ENCODE results near the gene CYP26B1.
"Not testable (repeated sequence)": the region's sequence is repeated elsewhere in the genome, so short reads cannot be mapped to it uniquely, and the experiment has no call there.

The CYP26B1 gene

DNA sequence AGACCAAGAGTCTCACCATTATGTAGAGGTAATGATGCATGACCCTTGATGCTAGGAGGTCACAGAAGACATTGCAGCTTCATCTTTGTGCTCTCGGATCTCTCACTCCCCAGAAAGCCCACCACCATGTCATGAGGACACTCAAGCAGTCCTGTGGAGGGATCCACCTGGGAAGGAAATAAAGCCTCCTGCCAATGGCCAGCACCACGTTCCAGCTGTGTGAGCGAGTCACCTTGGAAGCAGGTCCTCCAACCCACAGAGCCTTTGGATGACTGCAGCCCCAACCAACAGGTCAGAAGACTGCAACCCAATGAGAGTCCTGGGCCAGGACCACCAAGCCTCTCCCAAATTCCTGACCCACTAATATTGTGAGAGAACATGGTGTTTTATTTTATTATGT, 38.4 kb downstream of the CYP26B1 start:
- no peak for DNase-seq (ENCODE audit: low spot score)

DNA sequence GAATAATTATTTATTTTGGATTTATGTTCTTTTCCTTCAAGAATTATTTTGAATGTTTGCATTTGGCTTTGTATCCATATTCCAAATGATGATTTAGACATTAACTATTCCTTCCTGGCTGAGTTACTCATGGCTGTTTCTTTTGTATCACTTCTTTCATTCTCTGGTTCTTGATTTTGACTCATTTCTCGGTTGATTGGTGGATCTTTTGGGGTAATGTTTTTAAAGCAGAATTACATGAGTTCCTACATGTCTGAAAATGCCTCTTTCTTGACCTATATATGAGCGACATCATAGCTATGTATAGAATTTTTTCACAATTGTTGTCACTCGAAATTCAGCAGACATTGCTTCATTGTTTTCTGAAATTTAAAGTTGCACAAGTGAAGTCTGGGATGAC, 39.5 kb downstream of the CYP26B1 start:
- no peak for DNase-seq (ENCODE audit: low spot score)

DNA sequence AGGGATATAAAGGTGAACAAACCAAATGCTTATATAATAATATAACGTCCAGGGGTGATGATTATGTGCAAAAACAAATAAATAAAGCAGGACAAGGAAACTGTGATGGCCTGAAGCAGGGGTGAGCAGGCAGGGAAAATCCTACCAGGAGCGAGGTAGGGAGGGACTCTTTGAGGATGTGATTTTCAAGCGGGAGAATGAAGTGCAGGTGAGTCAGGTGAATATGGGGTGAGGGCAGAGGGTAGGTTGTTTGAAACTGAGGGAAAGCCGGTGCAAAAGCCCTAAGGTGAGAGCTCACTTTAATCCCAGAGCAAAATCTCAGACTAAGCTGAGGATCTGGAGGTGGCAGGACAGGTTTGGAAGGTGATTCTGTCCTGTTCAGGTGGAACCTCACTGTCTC, 40.7 kb downstream of the CYP26B1 start:
- DNase-seq (ENCODE audit: low spot score), result no peak

DNA sequence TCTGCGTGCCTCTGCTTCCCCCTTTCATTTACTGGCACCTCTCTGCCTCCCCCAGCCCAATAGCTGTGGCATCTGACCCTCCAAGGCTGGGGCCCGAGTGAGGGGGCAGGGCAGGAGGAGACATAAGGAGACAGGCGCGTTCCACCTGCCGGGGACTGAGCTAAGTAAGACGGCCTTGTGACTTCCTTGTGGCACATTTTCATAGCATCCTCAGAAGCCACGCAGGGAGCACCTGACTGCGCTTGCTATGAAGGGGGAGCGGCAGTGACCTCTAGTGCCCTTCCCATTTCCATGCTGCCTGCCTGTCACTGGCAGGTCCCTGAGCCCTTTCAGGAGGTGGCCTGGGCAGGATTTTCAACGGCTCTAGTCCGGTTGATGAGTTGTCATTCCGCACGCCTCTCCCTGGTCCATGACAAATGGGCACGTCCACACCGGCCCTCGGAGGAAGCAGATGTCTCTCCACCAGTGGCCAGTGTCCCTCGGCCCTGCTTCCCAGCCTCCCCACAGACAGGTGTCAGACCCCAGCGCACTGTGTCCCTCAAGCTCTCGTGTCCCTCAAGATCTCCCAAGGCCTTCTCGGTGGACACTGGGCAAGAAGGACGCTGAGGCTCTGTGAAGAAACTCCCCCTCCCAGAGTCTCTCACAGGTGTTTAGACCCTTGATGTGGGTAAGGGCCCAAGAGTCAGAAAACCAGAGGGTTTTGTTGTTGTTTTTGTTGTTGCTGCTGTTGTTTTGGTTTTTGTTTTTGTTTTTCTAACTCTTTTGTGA, 42.7 kb downstream of the CYP26B1 start:
- DNase-seq (ENCODE audit: low spot score), result no peak

DNA sequence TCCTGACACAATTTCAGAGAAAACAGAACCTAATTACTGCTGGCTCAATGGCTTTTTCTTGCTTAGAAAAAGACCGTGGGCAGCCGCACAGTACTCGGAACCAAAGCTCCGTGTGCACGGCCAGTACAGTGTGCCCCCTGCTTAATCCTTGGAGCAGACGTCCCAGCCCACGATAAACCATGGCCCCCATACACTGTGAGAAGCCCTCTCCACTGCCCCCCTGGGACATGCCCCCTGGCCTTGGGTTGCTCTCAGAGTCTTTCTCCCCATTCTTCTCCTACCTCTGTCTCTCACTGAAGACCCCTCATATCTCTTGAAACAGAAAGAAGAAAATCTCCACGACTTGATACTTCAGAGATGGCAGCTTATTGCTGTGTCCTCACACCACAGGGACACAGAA, 44.0 kb downstream of the CYP26B1 start:
- DNase-seq (ENCODE audit: low spot score), result no peak

DNA sequence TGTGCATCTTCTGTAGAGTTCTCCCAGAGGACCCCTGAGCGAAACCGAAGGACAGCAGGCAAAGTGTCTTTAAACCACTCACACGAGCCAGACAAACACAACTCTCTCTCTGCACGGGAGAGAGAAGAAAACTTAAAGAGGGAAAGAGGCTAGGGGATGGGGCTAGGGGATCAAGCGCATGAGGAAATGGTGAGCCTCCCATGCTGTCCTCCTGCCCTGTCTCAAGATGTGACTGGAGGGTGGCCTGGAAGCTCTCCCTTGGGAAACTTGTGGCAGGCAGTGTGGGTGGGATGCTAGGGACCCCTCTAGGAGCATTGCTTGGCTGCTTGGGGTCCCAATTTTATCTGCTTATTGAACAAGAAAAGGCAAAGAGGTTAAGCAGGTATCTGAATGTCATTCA, 44.5 kb downstream of the CYP26B1 start:
- no peak for DNase-seq (ENCODE audit: low spot score)

DNA sequence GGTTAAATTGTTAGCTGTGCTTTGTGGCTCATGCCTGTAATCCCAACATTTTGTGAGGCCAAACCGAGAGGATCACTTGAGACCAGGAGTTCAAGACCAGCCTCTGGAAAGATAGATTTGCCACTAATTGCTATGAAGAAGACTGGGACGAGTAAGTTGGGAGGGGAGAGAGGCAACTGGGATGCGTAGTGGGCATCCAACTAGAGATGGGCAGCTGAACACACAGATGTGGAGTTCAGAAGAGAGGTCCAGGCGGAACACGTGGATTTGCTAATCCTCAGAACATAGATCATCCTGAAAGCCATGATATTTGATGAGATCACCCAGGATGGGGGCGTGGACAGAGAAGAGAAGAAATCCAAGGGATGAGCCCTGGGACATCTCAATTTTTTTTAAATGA, 48.7 kb downstream of the CYP26B1 start:
- no peak for DNase-seq (ENCODE audit: low spot score)

DNA sequence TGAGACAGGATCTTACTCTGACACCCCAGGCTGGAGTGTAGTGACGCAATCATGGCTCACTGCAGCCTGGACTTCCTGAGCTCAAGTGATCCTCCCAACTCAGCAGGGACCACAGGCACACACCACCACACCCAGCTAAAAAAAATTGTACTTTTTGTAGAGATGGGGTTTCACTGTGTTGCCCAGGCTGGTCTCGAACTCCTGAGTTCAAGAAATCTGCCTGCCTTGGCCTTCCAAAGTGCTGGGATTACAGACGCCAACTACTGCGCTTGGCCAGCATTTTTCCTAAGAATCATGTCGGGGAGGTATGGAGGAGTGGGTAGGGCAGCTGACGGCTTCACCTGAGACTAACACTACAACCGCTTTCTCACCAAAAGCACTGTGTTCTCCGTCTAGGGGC, 50.4 kb downstream of the CYP26B1 start:
- DNase-seq (ENCODE audit: low spot score), result no peak

DNA sequence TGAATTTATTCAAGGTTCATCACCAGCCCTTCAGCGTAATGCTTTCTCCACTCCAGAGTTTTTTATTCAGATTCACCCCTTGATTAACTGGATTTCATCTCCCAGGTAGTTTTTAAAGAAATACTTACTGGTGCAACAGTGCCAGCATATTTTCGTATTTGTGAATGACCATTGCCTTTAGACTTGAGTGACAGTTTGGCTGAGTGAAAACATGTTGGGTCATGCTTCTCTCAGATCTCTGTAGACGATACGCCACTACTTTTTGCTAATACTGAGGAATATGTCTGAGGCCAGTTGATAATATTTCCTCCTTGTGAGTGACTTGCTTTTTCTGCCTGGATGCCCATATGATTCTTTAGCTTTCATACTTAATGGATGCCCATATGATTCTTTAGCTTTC, 51.5 kb downstream of the CYP26B1 start:
- DNase-seq (ENCODE audit: low spot score), result no peak

DNA sequence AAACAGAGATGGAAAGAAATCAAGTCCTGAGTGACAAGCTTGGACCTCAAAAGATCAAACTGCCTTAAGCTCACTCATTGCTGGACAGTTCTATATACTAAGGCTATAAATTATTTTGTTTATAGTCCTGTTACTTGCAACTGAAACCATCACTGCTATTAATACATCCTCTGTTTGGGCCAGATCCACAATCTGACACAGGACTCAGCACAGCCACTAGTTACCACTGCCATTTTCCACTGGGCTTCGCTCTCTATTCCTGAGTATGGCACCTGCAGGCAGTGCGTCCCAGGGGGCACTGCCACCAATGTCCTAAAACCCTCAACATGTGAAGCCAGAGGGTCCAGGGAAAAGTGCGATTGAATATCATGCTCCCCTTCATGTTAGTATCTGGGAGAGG, 52.3 kb downstream of the CYP26B1 start:
- no peak for DNase-seq (ENCODE audit: low spot score)

DNA sequence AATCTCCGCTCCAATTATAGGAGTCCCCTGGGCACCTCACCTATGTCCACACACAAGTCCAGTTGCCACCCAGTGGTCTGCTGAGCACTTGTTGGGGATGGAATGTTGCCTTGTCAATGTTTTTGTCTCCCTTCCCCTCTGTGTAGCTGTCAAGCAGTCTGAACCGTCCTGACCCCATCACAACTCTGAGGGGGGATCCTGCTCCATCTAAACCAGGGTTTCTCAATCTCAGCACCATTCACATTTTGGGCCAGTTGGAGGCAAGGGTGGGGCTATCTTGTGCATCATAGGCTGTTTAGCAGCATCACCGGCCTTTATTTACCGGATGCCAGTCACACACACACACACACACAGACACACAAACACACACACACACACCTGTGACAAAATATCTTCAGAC, 53.0 kb downstream of the CYP26B1 start:
- DNase-seq (ENCODE audit: low spot score), result no peak

DNA sequence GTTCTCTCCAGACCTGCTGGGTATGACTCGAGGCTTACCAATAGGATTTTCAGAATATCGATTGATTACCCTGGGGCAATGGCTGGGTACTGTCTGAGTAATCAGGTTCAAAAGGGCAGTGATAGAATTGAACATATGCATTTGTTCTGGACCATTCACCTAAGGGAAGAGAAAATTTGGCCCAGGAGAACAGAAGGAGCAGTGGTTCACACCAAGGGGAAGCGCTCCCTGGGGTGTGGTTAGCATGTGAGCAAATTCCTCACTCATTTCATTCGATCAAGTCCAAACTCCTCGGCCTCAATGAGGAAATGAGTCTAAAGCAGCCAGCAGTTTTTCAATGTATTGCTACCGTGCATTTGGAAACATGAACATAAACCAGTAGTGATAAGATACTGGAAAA, 55.6 kb downstream of the CYP26B1 start:
- DNase-seq (ENCODE audit: low spot score), result no peak

DNA sequence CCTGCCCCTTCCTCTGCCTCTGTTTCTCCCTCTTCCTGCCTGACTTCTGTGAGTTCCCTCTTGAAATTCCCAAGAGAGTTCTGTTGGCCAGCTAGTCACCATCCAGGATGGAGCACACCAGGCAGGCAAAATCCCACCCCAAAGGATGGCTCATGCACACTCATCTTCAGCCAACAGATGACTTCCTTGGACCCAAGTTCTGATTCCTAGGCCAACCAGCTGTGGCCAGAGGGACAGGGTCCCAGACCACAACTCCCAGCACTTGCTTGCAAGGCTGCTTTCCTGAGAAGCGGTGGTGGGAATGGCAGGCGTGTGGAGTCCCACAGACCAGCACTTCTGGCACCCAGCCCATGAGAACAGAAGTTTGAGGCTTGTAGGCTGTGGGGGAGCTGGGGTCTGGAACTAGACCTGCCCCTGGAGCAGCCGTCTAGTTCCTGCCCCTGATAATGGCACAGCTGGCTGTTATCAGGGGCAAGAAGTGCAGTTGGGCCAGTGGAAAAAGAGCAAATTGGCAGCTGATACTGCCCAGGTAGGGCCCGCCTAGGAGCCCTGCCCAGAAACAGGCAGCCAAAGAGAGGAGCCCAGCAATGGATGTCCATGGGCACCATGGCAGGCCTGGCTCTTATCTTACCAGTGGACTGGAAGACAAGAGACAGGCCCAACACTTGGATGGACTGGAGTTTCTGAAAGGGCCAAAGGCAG, 56.7 kb downstream of the CYP26B1 start:
- DNase-seq (ENCODE audit: low spot score), result no peak

DNA sequence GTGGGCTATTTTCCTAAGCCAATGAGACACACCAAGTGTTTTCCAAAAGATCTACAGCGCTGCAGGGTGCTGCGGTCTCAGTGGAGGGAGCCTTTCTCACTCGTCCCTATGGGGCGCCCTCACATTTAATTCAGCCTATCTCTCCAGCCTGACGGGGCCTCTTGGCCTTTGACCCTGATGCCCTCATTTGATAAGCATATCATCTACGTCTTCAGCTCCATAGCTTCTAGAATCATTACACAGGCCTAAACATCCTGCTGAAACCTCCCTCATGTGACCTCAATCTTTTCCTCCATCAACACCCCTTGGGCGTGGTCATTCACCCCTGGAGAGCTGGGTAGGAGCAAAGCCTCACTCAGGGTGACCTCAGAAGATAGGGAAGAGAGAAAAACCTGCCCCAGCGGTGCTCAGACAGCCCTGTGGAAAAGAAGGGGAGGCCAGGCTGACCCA, 57.4 kb downstream of the CYP26B1 start:
- no peak for DNase-seq (ENCODE audit: low spot score)

DNA sequence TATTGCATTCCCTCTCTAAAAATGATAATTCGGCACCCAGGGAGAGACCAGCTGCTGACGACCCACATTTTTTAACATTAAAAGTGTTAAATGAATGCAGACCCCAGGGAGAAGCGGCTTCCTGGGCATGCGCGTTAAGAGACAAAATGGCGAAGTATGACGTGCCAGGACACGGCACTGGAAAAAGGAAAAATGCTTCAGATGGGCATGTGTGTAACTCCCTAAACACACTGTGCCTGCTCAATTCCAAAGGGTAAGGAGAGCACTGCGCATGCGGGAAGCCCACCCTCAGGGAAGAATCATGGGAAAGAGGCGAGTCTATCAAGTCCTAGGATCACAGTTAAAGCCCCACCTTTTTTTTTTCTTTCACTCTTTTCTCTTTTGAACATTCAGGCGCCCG, 58.1 kb downstream of the CYP26B1 start:
- no peak for DNase-seq (ENCODE audit: low spot score)

DNA sequence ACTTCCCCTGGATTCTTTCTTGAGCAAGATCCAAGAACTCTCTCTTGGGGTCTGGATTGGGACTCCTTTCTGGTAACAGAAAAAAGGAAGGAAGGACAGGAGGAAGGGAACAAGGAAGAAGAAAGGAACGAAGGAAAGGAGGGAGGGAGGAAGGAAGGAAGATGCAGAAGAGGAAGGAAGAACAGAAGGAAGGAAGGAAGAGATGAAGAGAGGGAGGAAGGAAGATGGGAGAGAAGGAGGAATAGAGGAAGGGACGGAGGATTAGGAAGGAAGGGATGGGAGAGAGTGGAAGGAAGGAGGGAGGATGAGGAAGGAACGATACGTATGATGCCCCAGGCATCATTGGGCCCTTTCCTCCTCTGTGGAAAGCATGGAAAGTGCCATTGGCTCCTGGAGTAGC, 58.6 kb downstream of the CYP26B1 start:
- DNase-seq (ENCODE audit: low spot score), result no peak

DNA sequence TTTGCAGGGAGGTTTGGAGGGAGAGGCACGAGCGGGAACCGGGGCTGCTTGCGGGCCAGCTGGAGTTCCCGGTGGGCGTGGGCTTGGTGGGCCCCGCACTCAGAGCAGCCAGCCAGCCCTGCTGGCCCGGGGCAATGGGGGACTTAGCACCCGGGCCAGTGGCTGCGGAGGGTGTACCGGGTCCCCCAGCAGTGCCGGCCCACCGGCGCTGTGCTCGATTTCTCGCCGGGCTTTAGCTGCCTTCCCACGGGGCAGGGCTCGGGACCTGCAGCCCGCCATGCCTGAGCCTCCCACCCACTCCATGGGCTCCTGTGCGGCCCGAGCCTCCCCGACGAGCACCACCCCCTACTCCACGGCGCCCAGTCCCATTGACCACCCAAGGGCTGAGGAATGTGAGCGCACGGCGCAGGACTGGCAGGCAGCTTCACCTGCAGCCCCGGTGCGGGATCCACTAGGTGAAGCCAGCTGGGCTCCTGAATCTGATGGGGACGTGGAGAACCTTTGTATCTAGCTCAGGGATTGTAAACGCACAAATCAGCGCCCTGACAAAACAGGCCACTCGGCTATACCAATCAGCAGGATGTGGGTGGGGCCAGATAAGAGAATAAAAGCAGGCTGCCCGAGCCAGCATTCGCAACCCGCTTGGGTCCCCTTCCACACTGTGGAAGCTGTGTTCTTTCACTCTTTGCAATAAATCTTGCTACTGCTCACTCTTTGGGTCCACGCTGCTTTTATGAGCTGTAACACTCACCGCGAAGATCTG, 60.6 kb downstream of the CYP26B1 start:
- DNase-seq (ENCODE audit: low spot score), result not testable (repeated sequence)

DNA sequence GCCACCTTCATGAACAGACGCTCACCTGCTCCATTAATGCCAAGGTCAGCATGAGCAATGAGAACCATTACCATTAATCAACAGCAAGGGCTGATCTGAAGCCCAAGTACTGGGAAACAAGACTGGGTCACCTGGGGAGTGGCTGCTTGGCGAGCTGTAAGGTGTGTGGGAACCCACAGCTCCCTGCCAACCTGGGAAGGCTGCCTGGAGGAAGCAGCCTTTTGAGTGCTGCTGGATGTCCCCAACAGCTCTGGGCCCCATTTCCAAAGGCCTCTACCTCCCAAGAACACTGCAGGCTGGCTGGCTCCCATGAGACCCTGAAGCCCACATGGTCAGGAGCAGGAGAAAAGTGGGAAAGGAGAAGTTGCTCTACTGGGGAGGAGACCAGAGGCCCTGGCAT, 62.1 kb downstream of the CYP26B1 start:
- DNase-seq (ENCODE audit: low spot score), result no peak

DNA sequence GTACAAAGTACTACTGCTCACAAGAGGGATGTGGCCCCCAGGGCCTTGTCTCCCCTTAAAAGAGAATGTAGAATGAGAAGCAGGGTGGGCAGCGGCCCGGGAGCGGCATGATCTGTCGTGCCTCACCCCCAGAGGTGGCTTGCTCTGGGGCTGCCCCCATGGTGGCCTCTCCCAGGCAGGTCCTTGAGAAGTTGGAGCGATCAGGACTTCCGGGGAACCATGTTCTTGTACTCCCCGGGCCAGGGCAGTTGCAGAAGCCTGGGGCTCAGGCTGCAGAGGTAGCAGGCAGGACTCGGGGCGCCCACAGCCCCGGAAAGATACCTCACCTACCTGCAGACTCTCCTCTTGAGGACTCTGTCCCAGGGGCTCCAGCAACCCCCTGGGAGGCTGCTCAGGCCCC, 62.6 kb downstream of the CYP26B1 start:
- no peak for DNase-seq (ENCODE audit: low spot score)

DNA sequence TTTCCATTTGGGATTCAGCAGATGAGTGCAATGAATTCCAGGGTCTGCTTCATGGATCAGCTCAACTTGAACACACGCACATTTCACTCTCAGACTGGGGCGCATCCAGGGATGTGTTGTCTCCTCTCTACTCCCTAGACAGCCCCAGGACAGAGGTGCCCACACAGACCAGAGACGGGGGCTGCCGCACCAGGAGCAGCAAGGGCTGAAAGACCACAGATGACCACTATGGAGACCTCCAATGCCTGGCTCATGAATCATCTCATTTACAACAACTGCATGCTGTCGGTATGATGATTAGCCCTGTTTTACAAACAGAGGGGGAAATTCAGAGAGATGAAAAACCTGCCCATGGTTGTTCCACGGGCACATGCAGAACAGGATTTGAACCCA, 63.1 kb downstream of the CYP26B1 start:
- no peak for DNase-seq (ENCODE audit: low spot score)

DNA sequence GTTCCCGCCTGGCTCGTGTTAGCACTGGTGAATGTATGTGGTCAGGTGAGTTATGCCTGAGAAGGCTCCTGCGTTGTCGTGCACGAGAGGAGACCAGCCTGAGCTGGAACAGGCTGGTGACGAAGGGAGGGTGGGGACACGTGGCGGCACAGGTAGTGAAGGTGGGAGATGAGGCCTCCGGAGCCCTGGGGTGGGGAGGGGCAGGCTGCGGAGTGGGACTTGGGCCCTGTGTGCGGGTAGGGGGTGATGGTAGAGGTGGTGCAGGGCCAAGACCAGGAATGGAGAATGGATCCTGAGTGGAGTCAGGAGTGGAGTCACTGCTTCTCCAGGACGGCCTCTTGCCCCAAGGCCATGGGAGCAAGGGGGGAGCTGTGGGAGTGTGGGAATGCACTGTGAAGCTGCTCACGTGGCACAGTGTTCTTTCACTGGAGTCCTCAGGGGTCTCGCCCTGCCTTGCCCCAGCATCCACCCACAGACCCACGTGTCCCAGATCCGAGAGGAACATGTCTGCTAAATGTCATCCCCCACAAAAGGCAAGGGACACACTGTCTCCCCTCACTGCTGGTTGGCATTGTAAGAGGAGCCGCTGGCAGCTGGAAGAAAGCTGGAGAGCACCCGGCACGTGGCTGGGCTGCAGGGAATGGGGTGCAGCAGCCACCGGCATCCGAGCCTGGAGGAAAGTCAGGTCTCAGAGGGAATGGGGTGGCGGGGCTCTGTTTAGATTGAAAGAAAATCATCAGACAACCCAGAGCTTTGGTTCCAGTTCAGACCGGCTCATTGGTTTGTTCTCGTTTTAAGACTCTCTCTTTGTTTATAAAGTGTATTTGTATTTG, 63.7 kb downstream of the CYP26B1 start:
- DNase-seq (ENCODE audit: low spot score), result no peak

DNA sequence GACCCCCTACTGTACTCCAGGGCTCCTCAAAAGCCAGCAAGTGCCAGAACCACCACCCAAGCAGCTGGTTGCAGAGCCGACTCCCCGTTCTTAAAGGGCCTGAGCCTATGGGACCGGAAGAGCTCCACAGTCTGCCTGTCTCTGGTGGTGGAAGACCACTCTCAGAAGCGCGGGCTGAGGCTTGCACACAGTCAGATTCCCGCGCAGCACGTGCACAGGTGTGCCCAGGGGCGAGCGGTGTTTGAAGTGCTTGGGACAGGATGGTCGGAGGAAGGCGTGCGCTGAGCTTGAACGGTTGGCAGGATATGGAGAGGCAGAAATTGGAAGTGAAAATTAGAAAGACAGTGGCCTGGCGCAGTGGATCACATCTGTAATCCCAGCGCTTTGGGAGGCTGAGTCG, 64.8 kb downstream of the CYP26B1 start:
- no peak for DNase-seq (ENCODE audit: low spot score)

Measured in SW480 (cell line).